HepG2 (cell line): ENCODE measurements around the gene C19orf44. TPM values are rescaled to one million over a fixed set of nuclear protein-coding genes. Genes with fewer than 3 reads are reported as not detected.

Experiments
- ASH2L ChIP-seq: fragments of 300-600, 200-600 bp; sonication (generic); IDR thresholded peaks from 2 replicates; pipeline ENCODE4 v1.7.0; 2017; ENCODE audit warnings: low read depth, mild to moderate bottlenecking, moderate library complexity, mixed read lengths, low read length; ENCODE audit not compliant: insufficient read length
- CHD2 ChIP-seq: IDR thresholded peaks from 2 replicates; pipeline ENCODE4 v1.6.1; 2011; ENCODE audit warnings: low read depth, low read length, improper control_type of control experiment
- HCFC1 ChIP-seq: fragments of 150-350 bp; IDR thresholded peaks from 2 replicates; pipeline ENCODE4 v1.6.1; 2014; ENCODE audit warnings: low read depth, low read length
- HIC2 ChIP-seq: sonication (generic); formaldehyde crosslinking; IDR thresholded peaks from 2 replicates; pipeline ENCODE4 v1.9.0; 2022; ENCODE audit warnings: low read depth, missing genetic modification reagents
- HMGXB3 ChIP-seq: sonication (generic); formaldehyde crosslinking; IDR thresholded peaks from 2 replicates; pipeline ENCODE4 v1.4.0; 2020; ENCODE audit warnings: missing genetic modification reagents, borderline replicate concordance
- HNRNPLL ChIP-seq: fragments of 200-400 bp; formaldehyde crosslinking; IDR thresholded peaks from 2 replicates; pipeline ENCODE4 v1.6.1; 2017; ENCODE audit warnings: mild to moderate bottlenecking, low read depth, low read length; ENCODE audit not compliant: poor library complexity, severe bottlenecking
- NFRKB ChIP-seq: fragments of 450-650 bp; IDR thresholded peaks from 2 replicates; pipeline ENCODE4 v1.6.1; 2017
- SALL1 ChIP-seq: sonication (generic); formaldehyde crosslinking; IDR thresholded peaks from 2 replicates; pipeline ENCODE4 v1.8.0; 2022; ENCODE audit warnings: mild to moderate bottlenecking, missing genetic modification reagents
- SNAPC2 ChIP-seq: sonication (generic); formaldehyde crosslinking; IDR thresholded peaks from 2 replicates; pipeline ENCODE4 v1.8.1; 2022; ENCODE audit warnings: mild to moderate bottlenecking, missing genetic modification reagents
- XBP1 ChIP-seq: sonication (generic); formaldehyde crosslinking; IDR thresholded peaks from 2 replicates; pipeline ENCODE4 v1.5.0; 2020; ENCODE audit warnings: missing genetic modification reagents
- ZBTB33 ChIP-seq: sonication (generic); formaldehyde crosslinking; IDR thresholded peaks from 2 replicates; pipeline ENCODE4 v1.4.0; 2020; ENCODE audit warnings: missing genetic modification reagents
- ZNF263 ChIP-seq: sonication (generic); formaldehyde crosslinking; IDR thresholded peaks from 2 replicates; pipeline ENCODE4 v1.4.0; 2020; ENCODE audit warnings: missing genetic modification reagents
- ZNF556 ChIP-seq: sonication (generic); formaldehyde crosslinking; IDR thresholded peaks from 2 replicates; pipeline ENCODE4 v1.4.0; 2020; ENCODE audit warnings: mild to moderate bottlenecking, missing genetic modification reagents, borderline replicate concordance
- ZNF780A ChIP-seq: sonication (generic); formaldehyde crosslinking; IDR thresholded peaks from 2 replicates; pipeline ENCODE4 v1.8.0; 2022; ENCODE audit warnings: mild to moderate bottlenecking, missing genetic modification reagents, moderate library complexity
- polyA plus RNA-seq, 8 experiments: library from polyadenylated mRNA; depleted of rRNA in 3 of 8; stranded (reverse) in 7 of 8; unstranded in 1 of 8; fragments of >200 nt; fragmentation: Illumina TruSeq in 4 of 8; extraction: Trizol in 4 of 8; gene quantifications; 2 replicates each; pipeline versions ENCODE4 v1.2.1 to v1.2.3, GENCODE V29; 2011 to 2016; ENCODE audit warnings: low read depth in 4 of 8, missing spikeins in 1 of 8, mixed read lengths in 1 of 8; ENCODE audit not compliant: insufficient read depth in 1 of 8
- total RNA-seq, 5 experiments: library from RNA; depleted of rRNA; stranded (reverse); fragments of >200 nt; fragmentation: Illumina TruSeq; extraction: Trizol; gene quantifications; 2 replicates each; pipeline ENCODE4 v1.2.3, GENCODE V29; 2016; ENCODE audit warnings: low read depth in 1 of 5
- TF ChIP-seq, protein P1 (sequence below): sonication (generic); formaldehyde crosslinking; IDR thresholded peaks from 2 replicates; pipeline ENCODE4 v1.4.0; 2020; ENCODE audit warnings: missing genetic modification reagents, borderline replicate concordance
- TF ChIP-seq, protein P2 (sequence below): IDR thresholded peaks from 2 replicates; pipeline ENCODE4 v1.6.1; 2016; ENCODE audit warnings: missing compliant biosample characterization, missing genetic modification reagents, borderline replicate concordance

C19orf44 gene
- total and polyA plus RNA-seq, 2 of the 13 experiments (the other 11 are each of a cell fraction or from before 2014, with no cell fraction given), result 3.2 to 4.3 TPM

GRCh38 chr19:16542045-16542909 is 46.1 kb downstream of the C19orf44 start, which contains the start of gene CHERP (continued):
- TF ChIP-seq HIC2 (CRISPR knock-in tag), result no peak; the same call in 1 of the 2 replicates
- TF ChIP-seq, protein P1, sequence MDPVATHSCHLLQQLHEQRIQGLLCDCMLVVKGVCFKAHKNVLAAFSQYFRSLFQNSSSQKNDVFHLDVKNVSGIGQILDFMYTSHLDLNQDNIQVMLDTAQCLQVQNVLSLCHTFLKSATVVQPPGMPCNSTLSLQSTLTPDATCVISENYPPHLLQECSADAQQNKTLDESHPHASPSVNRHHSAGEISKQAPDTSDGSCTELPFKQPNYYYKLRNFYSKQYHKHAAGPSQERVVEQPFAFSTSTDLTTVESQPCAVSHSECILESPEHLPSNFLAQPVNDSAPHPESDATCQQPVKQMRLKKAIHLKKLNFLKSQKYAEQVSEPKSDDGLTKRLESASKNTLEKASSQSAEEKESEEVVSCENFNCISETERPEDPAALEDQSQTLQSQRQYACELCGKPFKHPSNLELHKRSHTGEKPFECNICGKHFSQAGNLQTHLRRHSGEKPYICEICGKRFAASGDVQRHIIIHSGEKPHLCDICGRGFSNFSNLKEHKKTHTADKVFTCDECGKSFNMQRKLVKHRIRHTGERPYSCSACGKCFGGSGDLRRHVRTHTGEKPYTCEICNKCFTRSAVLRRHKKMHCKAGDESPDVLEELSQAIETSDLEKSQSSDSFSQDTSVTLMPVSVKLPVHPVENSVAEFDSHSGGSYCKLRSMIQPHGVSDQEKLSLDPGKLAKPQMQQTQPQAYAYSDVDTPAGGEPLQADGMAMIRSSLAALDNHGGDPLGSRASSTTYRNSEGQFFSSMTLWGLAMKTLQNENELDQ, result no peak
- peak; percentile 94 for TF ChIP-seq ASH2L
- TF ChIP-seq, protein P2, sequence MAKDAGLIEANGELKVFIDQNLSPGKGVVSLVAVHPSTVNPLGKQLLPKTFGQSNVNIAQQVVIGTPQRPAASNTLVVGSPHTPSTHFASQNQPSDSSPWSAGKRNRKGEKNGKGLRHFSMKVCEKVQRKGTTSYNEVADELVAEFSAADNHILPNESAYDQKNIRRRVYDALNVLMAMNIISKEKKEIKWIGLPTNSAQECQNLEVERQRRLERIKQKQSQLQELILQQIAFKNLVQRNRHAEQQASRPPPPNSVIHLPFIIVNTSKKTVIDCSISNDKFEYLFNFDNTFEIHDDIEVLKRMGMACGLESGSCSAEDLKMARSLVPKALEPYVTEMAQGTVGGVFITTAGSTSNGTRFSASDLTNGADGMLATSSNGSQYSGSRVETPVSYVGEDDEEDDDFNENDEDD (CRISPR knock-in tag), result peak; percentile 93
- TF ChIP-seq ZBTB33 (CRISPR knock-in tag), result no peak
- peak; percentile 53; the same call in 1 of the 2 replicates for TF ChIP-seq HMGXB3
- peak; percentile 98 for TF ChIP-seq HNRNPLL
- no peak for TF ChIP-seq ZNF780A (CRISPR knock-in tag)
- no peak for TF ChIP-seq ZNF263
- TF ChIP-seq XBP1 (CRISPR knock-in tag), result 0 out of 2 replicates have a peak, but pooled peaks have one; percentile 13
- peak; percentile 90 for TF ChIP-seq CHD2
- 0 out of 2 replicates have a peak, but pooled peaks have one; percentile 48 for TF ChIP-seq SALL1 (CRISPR knock-in tag)
- TF ChIP-seq SNAPC2 (CRISPR knock-in tag), result peak; percentile 84
- TF ChIP-seq ZNF556, result peak; percentile 87; the same call in 1 of the 2 replicates
- TF ChIP-seq HCFC1, result peak; percentile 62
- TF ChIP-seq NFRKB, result no peak
